Neural cell (in vitro differentiated cells): ENCODE data around the gene TDP1.

ENCODE experiments used
- CTCF ChIP-seq: fragments of 450-650 bp; IDR thresholded peaks from 2 replicates; pipeline ENCODE4 v1.5.1; 2014; ENCODE audit warnings: antibody characterized with exemption, mild to moderate bottlenecking, moderate library complexity; ENCODE audit not compliant: poor library complexity, severe bottlenecking
- EP300 ChIP-seq: fragments of 450-650 bp; conservative IDR thresholded peaks from 2 replicates; pipeline ENCODE4 v1.6.1; 2014; ENCODE audit warnings: antibody characterized with exemption, mild to moderate bottlenecking, moderate library complexity; ENCODE audit not compliant: poor library complexity, severe bottlenecking
- EZH2 ChIP-seq: fragments of 200-600, 300-800 bp; shearing (Covaris generic), sonication (generic); IDR thresholded peaks from 2 replicates; pipeline ENCODE4 v1.6.1; 2014; ENCODE audit warnings: antibody characterized with exemption, low read length, borderline replicate concordance, mild to moderate bottlenecking; ENCODE audit not compliant: insufficient read depth, poor library complexity, severe bottlenecking
- MXI1 ChIP-seq: fragments of 450-650 bp; conservative IDR thresholded peaks from 2 replicates; pipeline ENCODE4 v1.6.1; 2014; ENCODE audit warnings: antibody characterized with exemption, mild to moderate bottlenecking; ENCODE audit not compliant: poor library complexity, severe bottlenecking
- POLR2AphosphoS5 ChIP-seq: IDR thresholded peaks from 2 replicates; pipeline ENCODE4 v1.6.1; 2012

GRCh38 chr14:90093942-90094595 is 138.3 kb downstream of the TDP1 start:
- no peak for TF ChIP-seq EZH2
- no peak for TF ChIP-seq MXI1
- TF ChIP-seq CTCF = no peak
- TF ChIP-seq EP300 = no peak
- no peak for TF ChIP-seq POLR2AphosphoS5
